Ramos (cell line): ENCODE measurements around the gene NEDD4L.

Source experiments
- in situ Hi-C: fragments of 300-500 bp; cut with MboI; formaldehyde crosslinking; loops from one replicate; pipeline ENCODE4 v1.14.3; 2022; ENCODE audit warnings: low sequenced_read_pairs; ENCODE audit not compliant: unreplicated experiment

NEDD4L gene

DNA sequence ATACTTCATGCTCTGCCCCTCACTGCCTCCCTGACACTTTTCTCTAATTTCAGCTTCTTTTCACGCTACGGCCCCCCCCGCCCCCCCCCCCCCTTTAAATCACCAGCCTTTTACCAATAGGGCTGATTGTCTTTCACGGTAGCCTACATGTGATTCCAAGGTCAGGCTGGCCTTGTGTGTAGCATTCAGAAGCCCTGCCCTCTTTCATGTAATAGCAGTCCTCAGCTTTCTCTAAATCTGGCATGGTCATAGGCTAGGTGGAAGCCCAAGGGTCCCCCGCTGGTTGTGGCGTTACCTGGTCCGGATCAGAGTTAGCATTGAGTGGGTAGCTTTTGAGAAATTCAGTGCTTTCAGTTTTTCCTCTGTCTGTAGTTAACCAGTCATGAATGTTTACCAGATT is 303.1 kb downstream of the NEDD4L start:
- in situ Hi-C loops = no loop called here

GRCh38 chr18:58348517-58348916 is 304.5 kb downstream of the NEDD4L start:
- in situ Hi-C loops = no loop called here

- in situ Hi-C loops = no loop called here
Observed at GRCh38 chr18:58348951-58349350, 304.9 kb downstream of the NEDD4L start.

GRCh38 chr18:58349650-58350049 is 305.6 kb downstream of the NEDD4L start:
- in situ Hi-C loops = no loop called here

DNA sequence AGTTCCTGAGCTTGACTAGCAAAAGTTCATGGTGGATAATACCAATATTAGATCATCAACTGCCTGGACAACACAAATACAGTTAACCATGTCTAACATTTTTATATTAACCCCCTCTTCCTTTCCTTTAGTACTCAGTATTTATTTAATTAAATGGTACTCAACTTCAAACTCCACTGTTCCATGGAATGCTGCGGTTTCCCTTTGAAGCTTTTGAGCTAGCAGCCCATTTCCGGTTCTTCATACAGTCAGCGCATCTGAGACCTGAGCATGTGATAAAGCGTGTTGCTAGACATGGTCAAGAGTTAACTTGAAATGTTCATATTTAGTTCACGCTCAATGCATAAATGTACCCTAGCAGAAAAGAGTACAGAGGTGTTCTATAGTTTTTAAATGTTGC is 306.5 kb downstream of the NEDD4L start:
- in situ Hi-C loops = no loop called here

GRCh38 chr18:58351776-58352175 is 307.8 kb downstream of the NEDD4L start:
- in situ Hi-C loops = no loop called here

DNA sequence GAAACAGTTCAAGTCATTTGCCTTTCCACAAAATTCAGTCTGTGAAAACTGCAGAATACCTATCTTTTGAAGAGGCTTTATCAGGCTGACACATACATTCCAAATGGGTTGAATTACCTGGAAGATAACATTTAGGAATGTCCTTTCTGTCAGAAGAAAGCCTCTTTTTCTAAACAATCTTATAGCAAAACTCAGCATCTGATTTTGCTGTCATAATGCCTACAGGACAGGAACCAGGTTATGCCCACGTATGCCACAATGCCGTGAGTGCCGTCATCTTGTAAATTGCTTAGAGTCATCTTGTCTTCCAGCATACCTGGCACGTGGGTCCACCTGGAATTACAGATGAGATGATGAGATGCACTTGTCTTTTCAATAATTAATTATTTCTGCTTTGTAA is 309.6 kb downstream of the NEDD4L start:
- in situ Hi-C loops = no loop called here

DNA sequence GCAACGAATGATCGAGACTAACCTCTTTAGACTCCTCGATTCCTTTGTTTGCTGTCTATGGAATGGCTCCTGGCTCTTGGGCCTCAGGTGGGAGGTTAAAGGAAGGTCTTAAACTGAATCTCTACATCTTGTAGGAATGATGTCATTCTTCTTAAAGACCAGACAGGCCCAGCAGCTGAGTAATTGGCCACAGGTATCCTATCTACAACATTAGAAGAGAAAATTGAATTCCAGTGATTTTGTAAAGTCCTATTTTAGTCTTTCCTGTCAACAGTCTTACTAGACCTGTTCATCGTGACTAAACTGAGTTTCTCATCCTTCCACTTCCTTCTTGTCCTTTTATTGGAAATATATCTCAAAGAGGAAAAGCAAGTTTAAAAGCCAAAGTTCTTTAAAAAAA is 310.0 kb downstream of the NEDD4L start:
- in situ Hi-C loops = no loop called here

GRCh38 chr18:58354791-58355190 is 310.8 kb downstream of the NEDD4L start:
- in situ Hi-C loops = no loop called here

DNA sequence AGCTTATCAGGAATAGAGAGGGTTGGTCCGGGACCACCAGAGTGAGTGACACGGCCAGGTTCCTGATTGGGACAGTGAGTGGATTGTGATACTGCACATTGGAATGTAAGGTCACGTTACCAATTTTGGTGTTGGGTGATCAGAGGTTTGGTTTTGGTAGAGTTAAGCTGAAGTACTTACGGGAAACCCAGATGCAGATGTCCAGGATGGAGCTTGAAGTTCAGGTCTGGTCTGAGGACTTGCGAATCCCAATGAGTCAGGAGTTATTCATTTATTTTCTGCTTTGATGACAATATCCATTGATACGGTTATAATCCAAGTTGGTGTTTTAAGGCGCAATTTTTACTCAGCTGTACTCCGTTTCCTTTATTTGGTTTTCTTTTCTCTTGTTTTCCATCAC is 311.2 kb downstream of the NEDD4L start:
- in situ Hi-C loops = no loop called here

DNA sequence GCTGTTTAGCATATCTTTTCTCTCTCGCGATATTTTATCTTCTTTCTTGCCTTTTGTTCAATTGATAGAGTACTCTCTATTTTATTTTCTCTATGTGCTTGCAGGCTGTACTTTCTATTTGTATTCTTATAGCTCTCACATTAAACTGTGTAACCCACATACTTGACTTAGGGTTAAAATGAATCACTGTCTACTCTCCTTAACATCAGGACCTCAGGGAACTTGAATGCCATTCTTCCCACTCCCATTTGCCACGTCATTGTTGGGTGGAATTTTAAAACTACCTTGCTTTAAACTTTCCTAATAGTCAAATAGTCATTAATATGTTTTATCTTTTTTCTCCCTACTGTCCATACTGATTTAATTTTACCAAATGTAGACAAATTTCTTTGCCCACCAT is 315.2 kb downstream of the NEDD4L start:
- in situ Hi-C loops = no loop called here

GRCh38 chr18:58359620-58360019 is 315.6 kb downstream of the NEDD4L start:
- in situ Hi-C loops = no loop called here

DNA sequence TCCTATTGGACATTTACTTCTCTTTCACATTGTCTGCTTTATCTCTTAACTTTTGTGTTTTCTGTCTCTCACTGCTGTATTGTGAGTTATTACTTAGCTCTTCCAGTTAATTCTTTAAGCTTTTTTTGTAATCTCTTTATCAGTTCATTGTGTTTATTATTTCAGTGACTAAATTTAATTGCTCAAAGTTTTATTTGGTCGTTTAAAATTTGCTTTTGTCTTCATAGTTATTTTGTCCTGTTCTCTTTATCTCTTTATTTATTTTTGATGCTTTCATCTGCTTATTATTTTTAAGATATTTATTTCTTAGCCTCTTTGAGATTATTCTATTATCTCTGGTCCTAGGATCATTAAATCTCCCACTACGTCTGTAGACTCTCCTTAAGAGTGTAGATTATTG is 316.3 kb downstream of the NEDD4L start:
- in situ Hi-C loops = no loop called here

DNA sequence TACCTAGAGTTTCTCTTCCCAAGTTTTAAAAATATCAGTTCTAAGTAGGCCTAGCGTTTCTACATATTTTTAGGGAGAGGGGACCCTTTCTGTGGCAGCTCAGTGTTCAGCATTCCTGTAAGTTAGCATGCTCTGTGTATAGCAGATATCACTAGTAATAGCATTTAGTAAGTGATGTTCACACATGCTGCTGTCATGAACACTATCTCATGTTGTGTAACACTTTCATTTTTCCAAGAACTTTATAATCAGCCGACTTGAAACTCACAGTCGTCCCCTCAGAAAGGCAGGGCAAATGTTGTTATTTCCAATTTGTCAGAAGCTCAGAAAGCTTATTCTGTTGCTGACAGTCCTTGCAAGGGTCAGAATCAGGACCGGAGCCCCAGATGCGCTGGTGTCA is 317.2 kb downstream of the NEDD4L start:
- in situ Hi-C loops = no loop called here

GRCh38 chr18:58362027-58362575 is 318.1 kb downstream of the NEDD4L start:
- in situ Hi-C loops = no loop called here

DNA sequence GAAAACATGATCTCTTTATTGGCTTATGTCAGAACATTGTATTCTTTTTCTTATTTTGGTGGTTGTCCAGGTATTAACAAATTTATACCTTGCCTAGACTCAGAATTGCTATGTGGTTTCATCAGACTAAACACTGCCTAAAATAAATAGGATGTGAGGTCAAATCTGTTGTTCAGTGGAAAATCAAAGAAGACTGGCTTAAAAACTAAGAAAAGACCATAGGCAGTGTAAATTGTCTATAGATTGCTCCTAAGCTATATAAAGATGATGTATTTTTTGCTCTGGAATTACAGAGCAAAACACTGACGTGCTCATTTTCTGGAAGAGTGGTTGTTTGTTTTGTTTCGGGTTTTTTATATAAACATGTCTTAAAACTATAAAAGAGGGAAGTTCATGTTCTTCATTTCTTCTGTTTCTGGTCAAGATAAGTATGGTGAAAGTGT is 318.8 kb downstream of the NEDD4L start:
- in situ Hi-C loops = no loop called here

GRCh38 chr18:58363767-58364540 is 319.9 kb downstream of the NEDD4L start:
- in situ Hi-C loops = no loop called here

DNA sequence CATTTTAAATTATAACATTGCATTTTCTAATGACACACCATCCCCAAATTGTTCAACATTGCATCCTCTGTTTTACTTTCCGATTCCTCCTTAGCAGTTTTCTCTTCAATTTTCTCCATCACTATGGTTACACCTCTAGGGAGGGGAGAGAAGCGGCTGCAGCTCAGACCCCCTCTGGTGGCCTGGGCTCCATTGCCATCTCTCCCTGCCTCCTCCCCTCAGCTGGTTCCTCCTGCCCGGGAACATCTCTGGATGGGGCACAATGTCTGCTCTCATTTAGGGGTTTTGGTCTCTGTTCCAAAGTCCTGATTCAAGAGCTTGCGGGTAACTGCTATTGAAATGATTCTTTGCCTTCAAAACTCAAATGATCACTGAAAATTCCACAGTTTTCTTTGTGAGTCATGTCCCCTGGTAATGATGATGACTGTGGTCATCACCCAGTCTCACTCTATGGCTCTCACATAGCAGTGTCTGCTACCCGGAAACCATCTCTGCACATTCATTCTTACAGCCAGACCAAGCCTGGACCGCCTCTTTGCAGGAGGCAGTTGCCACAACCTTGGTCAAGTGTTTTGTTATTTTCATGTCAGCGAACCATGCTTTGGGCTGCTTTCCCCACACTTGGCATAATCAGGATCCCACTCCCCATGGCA is 321.0 kb downstream of the NEDD4L start:
- in situ Hi-C loops = no loop called here

DNA sequence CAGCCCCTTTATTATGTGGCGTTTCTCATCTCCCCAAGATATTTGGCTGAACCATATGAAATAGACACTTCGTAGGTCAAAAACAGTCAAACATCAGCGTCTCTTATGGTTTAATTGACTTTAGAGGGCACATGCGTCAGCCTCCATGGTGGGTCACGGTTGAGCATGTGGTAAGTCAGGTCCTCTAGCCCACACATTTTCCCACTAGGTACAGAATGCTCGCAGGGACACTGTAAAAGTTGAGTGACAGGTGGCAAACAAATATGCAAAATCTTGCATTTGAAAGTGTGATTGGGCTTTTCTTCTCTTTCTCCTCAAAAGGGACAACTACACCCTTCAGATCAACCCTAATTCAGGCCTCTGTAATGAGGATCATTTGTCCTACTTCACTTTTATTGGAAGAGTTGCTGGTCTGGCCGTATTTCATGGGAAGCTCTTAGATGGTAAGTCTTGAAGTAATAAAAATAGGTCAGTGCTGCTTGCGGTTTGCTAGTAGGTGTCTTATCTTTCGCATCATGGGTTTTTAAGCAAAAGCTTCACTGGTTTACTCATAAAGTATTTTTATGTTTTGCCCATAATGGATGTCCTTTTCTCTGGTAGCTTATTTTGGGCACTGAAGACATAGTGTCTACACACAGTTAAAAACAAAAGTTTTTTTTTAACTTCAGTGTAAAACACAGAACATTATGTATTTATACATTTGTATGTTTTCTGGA is 323.6 kb downstream of the NEDD4L start:
- in situ Hi-C loops = no loop called here

DNA sequence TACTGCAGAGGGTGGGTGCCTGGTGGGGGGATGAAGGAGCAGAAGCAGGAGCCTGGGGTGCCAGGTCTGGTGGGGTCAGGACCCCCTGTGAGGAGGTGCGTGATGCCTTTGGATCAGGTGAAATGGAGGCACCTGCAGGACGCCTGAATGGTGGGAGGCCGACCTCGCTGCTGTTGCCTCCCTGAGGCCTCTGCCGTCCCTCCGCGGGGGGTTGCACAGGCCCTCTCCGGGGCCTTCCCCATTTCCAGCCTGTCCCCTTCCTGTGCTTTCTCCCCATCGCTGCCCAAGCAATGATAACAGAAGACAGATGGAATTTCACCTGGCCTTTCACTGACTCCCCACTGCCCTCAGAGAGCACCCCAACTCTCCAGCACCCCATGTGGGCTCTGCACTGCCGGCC is 325.6 kb downstream of the NEDD4L start:
- in situ Hi-C loops = no loop called here

DNA sequence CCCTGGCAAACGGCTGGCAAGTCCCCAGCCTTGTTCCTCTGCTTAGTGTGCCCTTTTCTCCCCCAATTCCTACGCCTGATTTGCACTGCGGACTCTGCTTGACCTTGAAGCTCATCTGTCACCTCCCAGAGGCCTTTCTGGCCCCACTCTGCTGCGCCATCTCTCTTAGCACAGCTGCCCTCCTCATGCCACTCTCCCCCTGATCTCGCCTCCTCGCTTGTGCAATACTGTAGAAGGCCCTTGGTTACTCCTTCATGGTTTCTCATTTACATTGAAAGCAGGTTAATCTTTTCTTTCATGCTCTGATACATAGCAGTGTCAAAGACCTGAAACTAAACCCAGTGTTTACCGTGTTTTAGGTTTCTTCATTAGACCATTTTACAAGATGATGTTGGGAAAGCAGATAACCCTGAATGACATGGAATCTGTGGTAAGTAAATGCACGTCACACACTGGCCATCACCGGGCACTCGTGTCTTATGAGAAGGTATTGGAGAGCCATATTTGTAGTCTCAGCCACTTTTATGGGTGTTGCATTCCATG is 326.1 kb downstream of the NEDD4L start:
- in situ Hi-C loops = no loop called here
